Measurements from ENCODE around the gene GLDC.
A peak's percentile ranks its signal among the peaks of the same experiment; 100 is the strongest.
"Not testable (repeated sequence)": the region's sequence is repeated elsewhere in the genome, so short reads cannot be mapped to it uniquely, and the experiment has no call there.

GLDC gene

GRCh38 chr9:6645355-6646292 is at the start of gene GLDC:
TSS of gene GLDC (minus strand) at chr9:6645729. CDS start at chr9:6645499, 230 bp downstream.
- peak; percentile 50 for DNase-seq

GRCh38 chr9:6692881-6693361 is 47.4 kb upstream of the GLDC start:
- DNase-seq, result no peak

GRCh38 chr9:6692433-6692832 is 46.9 kb upstream of the GLDC start:
- DNase-seq, result no peak

- DNase-seq, result not testable (repeated sequence)
Measured at GRCh38 chr9:6690675-6691070, 45.1 kb upstream of the GLDC start.

- no peak for DNase-seq
Measured at GRCh38 chr9:6689893-6690674, 44.6 kb upstream of the GLDC start.

- no peak for DNase-seq
Measured at GRCh38 chr9:6687180-6687579, 41.7 kb upstream of the GLDC start.

GRCh38 chr9:6686396-6686795 is 40.9 kb upstream of the GLDC start:
- DNase-seq, result no peak

GRCh38 chr9:6681957-6682501 is 36.5 kb upstream of the GLDC start:
- no peak for DNase-seq

GRCh38 chr9:6681147-6681956 is 35.8 kb upstream of the GLDC start:
- DNase-seq, result peak; percentile 93

GRCh38 chr9:6680797-6681146 is 35.2 kb upstream of the GLDC start:
- peak; percentile 69 for DNase-seq

- no peak for DNase-seq
Measured at GRCh38 chr9:6677803-6678202, 32.3 kb upstream of the GLDC start.

- no peak for DNase-seq
Measured at GRCh38 chr9:6676254-6676921, 30.9 kb upstream of the GLDC start.

GRCh38 chr9:6675268-6675667 is 29.7 kb upstream of the GLDC start:
- DNase-seq, result no peak

GRCh38 chr9:6673326-6674025 is 27.9 kb upstream of the GLDC start:
- no peak for DNase-seq

GRCh38 chr9:6672118-6672517 is 26.6 kb upstream of the GLDC start:
- no peak for DNase-seq

- no peak for DNase-seq
Measured at GRCh38 chr9:6671416-6671815, 25.9 kb upstream of the GLDC start.

GRCh38 chr9:6669881-6670280 is 24.4 kb upstream of the GLDC start:
- no peak for DNase-seq

GRCh38 chr9:6667633-6668280 is 22.2 kb upstream of the GLDC start:
- DNase-seq, result peak; percentile 33

GRCh38 chr9:6667080-6667479 is 21.6 kb upstream of the GLDC start:
- DNase-seq, result no peak

- DNase-seq, result no peak
Measured at GRCh38 chr9:6665628-6666027, 20.1 kb upstream of the GLDC start.

GRCh38 chr9:6664204-6664680 is 18.7 kb upstream of the GLDC start:
- DNase-seq, result no peak
